H9 (cell line): ENCODE results near the gene TPM2. TPM values are rescaled to one million over a fixed set of nuclear protein-coding genes. Genes with fewer than 3 reads are reported as not detected.

ENCODE experiments used
- DNase-seq: peaks from one replicate; pipeline ENCODE4 v3.0.0-alpha.2; 2017
- H2AFZ ChIP-seq: one replicate; pipeline ENCODE4 v1.6.1; 2013; ENCODE audit warnings: mild to moderate bottlenecking, low read length, control low read depth, moderate library complexity
- H2AK5ac ChIP-seq: 2 replicates; pipeline ENCODE4 v1.6.1; 2013; ENCODE audit warnings: low read length, control low read depth, mixed read lengths; ENCODE audit not compliant: insufficient read length
- H2BK120ac ChIP-seq: one replicate; pipeline ENCODE4 v1.6.1; 2013; ENCODE audit warnings: low read depth, mild to moderate bottlenecking, low read length, control low read depth, inconsistent platforms; ENCODE audit not compliant: poor library complexity, severe bottlenecking
- H2BK12ac ChIP-seq: 2 replicates; pipeline ENCODE4 v1.6.1; 2013; ENCODE audit warnings: low read length, control low read depth, mixed read lengths, low read depth; ENCODE audit not compliant: insufficient read length
- H2BK15ac ChIP-seq: 2 replicates; pipeline ENCODE4 v1.6.1; 2013; ENCODE audit warnings: low read depth, low read length, control low read depth
- H2BK20ac ChIP-seq: one replicate; pipeline ENCODE4 v1.6.1; 2013; ENCODE audit warnings: low read depth, mild to moderate bottlenecking, low read length, control low read depth, inconsistent platforms; ENCODE audit not compliant: poor library complexity, severe bottlenecking
- H2BK5ac ChIP-seq: 2 replicates; pipeline ENCODE4 v1.6.1; 2013; ENCODE audit warnings: low read length, control low read depth, mixed read lengths; ENCODE audit not compliant: insufficient read length
- H3K14ac ChIP-seq: 2 replicates; pipeline ENCODE4 v1.6.1; 2013; ENCODE audit warnings: low read length, control low read depth; ENCODE audit not compliant: insufficient read depth
- H3K18ac ChIP-seq: 2 replicates; pipeline ENCODE4 v1.6.1; 2013; ENCODE audit warnings: low read depth, mild to moderate bottlenecking, mixed read lengths, low read length, control low read depth; ENCODE audit not compliant: insufficient read length
- H3K23ac ChIP-seq: 2 replicates; pipeline ENCODE4 v1.6.1; 2013; ENCODE audit warnings: low read length, control low read depth, mixed read lengths, low read depth; ENCODE audit not compliant: insufficient read length
- H3K23me2 ChIP-seq: 2 replicates; pipeline ENCODE4 v1.6.1; 2013; ENCODE audit warnings: low read depth, mild to moderate bottlenecking, mixed read lengths, low read length, control low read depth; ENCODE audit not compliant: insufficient read length, poor library complexity, severe bottlenecking
- H3K27ac ChIP-seq: 2 replicates; pipeline ENCODE4 v1.5.1; 2013; ENCODE audit warnings: low read length, control low read depth, mixed read lengths, low read depth; ENCODE audit not compliant: insufficient read length
- H3K27me3 ChIP-seq: 2 replicates; pipeline ENCODE4 v1.6.1; 2013; ENCODE audit warnings: low read length, control low read depth, inconsistent platforms; ENCODE audit not compliant: insufficient read depth
- H3K4ac ChIP-seq: 2 replicates; pipeline ENCODE4 v1.6.1; 2013; ENCODE audit warnings: low read depth, mild to moderate bottlenecking, control low read depth, inconsistent platforms, low read length, moderate library complexity
- H3K4me1 ChIP-seq: 2 replicates; pipeline ENCODE4 v1.6.1; 2013; ENCODE audit warnings: low read length, control low read depth, inconsistent platforms; ENCODE audit not compliant: insufficient read depth
- H3K4me2 ChIP-seq: 2 replicates; pipeline ENCODE4 v1.6.1; 2013; ENCODE audit warnings: low read length, control low read depth, mixed read lengths; ENCODE audit not compliant: insufficient read length, insufficient read depth
- H3K56ac ChIP-seq: 2 replicates; pipeline ENCODE4 v1.6.1; 2013; ENCODE audit warnings: low read depth, mild to moderate bottlenecking, mixed read lengths, low read length, control low read depth; ENCODE audit not compliant: insufficient read length
- H3K79me1 ChIP-seq: 2 replicates; pipeline ENCODE4 v1.6.1; 2013; ENCODE audit warnings: low read depth, mild to moderate bottlenecking, moderate library complexity, low read length, control low read depth, inconsistent platforms; ENCODE audit not compliant: insufficient read depth, poor library complexity, severe bottlenecking
- H3K79me2 ChIP-seq: 2 replicates; pipeline ENCODE4 v1.6.1; 2013; ENCODE audit warnings: low read length, control low read depth, inconsistent platforms; ENCODE audit not compliant: insufficient read depth
- H3K9ac ChIP-seq: 2 replicates; pipeline ENCODE4 v1.6.1; 2013; ENCODE audit warnings: low read length, control low read depth, mixed read lengths; ENCODE audit not compliant: insufficient read length; ENCODE audit errors: extremely low read depth
- H3K9me3 ChIP-seq: one replicate; pipeline ENCODE4 v1.6.1; 2013; ENCODE audit warnings: low read depth, low read length, inconsistent platforms; ENCODE audit not compliant: control insufficient read depth
- H3T11ph ChIP-seq: one replicate; pipeline ENCODE4 v1.6.1; 2013; ENCODE audit warnings: mild to moderate bottlenecking, low read length, control low read depth, inconsistent platforms
- H4K20me1 ChIP-seq: one replicate; pipeline ENCODE4 v1.6.1; 2013; ENCODE audit not compliant: control insufficient read depth, insufficient read length, insufficient read depth
- H4K5ac ChIP-seq: 2 replicates; pipeline ENCODE4 v1.6.1; 2013; ENCODE audit warnings: low read depth, mild to moderate bottlenecking, mixed read lengths, low read length, control low read depth; ENCODE audit not compliant: insufficient read length
- H4K8ac ChIP-seq: replicated peaks from 2 replicates; pipeline ENCODE4 v1.6.1; 2013; ENCODE audit warnings: low read length, control low read depth, mixed read lengths, low read depth; ENCODE audit not compliant: insufficient read length
- H4K91ac ChIP-seq: 2 replicates; pipeline ENCODE4 v1.6.1; 2013; ENCODE audit warnings: low read depth, mild to moderate bottlenecking, moderate library complexity, mixed read lengths, low read length, control low read depth; ENCODE audit not compliant: insufficient read length
- H3K27ac Mint-ChIP-seq, 3 experiments: 2 replicates in 2 of 3; 3 replicates in 1 of 3; pipeline ENCODE4 v1.8.0; 2020 to 2021; ENCODE audit warnings: mixed read lengths in 3 of 3, mild to moderate bottlenecking in 1 of 3, moderate library complexity in 1 of 3
- H3K27me3 Mint-ChIP-seq: 2 replicates; pipeline ENCODE4 v1.8.0; 2021; ENCODE audit warnings: low read depth, mild to moderate bottlenecking, moderate library complexity, mixed read lengths
- H3K36me3 Mint-ChIP-seq, 3 experiments: 2 replicates in 2 of 3; 3 replicates in 1 of 3; pipeline ENCODE4 v1.8.0; 2020 to 2021; ENCODE audit warnings: low read depth in 3 of 3, mixed read lengths in 3 of 3; ENCODE audit not compliant: insufficient read depth in 1 of 3
- H3K4me1 Mint-ChIP-seq, 2 experiments: 2 replicates each; pipeline ENCODE4 v1.8.0; 2020; ENCODE audit warnings: mixed read lengths in 2 of 2
- H3K4me3 Mint-ChIP-seq, 2 experiments: 2 replicates in 1 of 2; 3 replicates in 1 of 2; pipeline ENCODE4 v1.8.0; 2020 to 2021; ENCODE audit warnings: mild to moderate bottlenecking in 2 of 2, mixed read lengths in 2 of 2, moderate library complexity in 1 of 2
- H3K9me3 Mint-ChIP-seq, 2 experiments: 2 replicates in 1 of 2; 3 replicates in 1 of 2; pipeline ENCODE4 v1.8.0; 2020; ENCODE audit warnings: mild to moderate bottlenecking in 2 of 2, mixed read lengths in 2 of 2, moderate library complexity in 1 of 2
- CTCF ChIP-seq: fragments of 200-600 bp; sonication (generic); conservative IDR thresholded peaks from 3 replicates; pipeline ENCODE4 v1.8.0; 2021; ENCODE audit warnings: antibody characterized with exemption, mild to moderate bottlenecking
- WGBS: extraction: QIAGEN DNeasy Blood & Tissue Kit; methylation state at CpG from one replicate; pipeline ENCODE4 v1.1.7; 2013; ENCODE audit warnings: missing lambda C conversion rate, low lambda C conversion rate, mixed read lengths; ENCODE audit not compliant: insufficient read length; ENCODE audit errors: extremely low coverage; 5-methylcytosine and 5-hydroxymethylcytosine counted together
- total RNA-seq: library from RNA; stranded (reverse); gene quantifications from 2 replicates; pipeline ENCODE4 v1.2.1, GENCODE V29; 2021

The TPM2 gene
- total RNA-seq, 1 experiment from 2014 or later, result 225 TPM

DNA sequence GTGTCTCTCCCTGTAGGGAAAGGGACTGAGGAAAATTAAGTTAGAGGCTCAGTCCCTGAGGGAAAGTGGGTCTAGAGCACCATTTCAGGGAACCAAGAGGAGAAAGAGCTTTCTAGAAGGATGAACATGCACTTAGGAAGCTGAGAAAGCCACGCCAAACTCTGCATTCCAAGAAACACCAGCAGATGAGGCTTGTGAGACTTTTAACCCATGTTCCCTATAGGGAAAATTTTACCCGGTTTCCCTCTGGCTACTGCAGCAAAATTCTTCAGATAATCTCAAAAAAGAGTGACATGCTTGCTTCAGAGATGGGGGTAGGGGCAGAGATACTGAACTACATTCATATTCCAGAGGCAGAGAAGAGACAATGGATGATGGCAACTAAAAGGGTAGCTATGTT, 33.7 kb upstream of the TPM2 start:
- Histone ChIP-seq H3K79me2 (no peaks in the 10 kb centered on the region; the same call in none of the 2 replicates), H2AFZ (no peak overlapping the region), H4K91ac (no peak overlapping the region), H3K27ac (no peak overlapping the region), H4K8ac (no peak overlapping the region), H4K5ac (no peak overlapping the region), H3K79me1 (no peaks in the 10 kb centered on the region), H2AK5ac (no peak overlapping the region), H3K4me1 (peaks cover 11% of the 10 kb centered on the region; the same call in 1 of the 2 replicates), H3K23ac (no peak overlapping the region), H3K27me3 (no peaks in the 10 kb centered on the region), H4K20me1 (no peaks in the 10 kb centered on the region), H3K4ac (no peak overlapping the region), H3K9me3 (no peaks in the 10 kb centered on the region), H2BK120ac (no peak overlapping the region), H3T11ph (no peak overlapping the region), H3K4me2 (no peak overlapping the region), H3K14ac (no peak overlapping the region), H2BK5ac (no peak overlapping the region), H2BK15ac (no peak overlapping the region), H3K56ac (no peak overlapping the region), H3K23me2 (no peaks in the 10 kb centered on the region), H2BK12ac (no peak overlapping the region), H3K18ac (no peak overlapping the region), H2BK20ac (no peak overlapping the region), H3K9ac (no peak overlapping the region)
- H3K4me1 Mint-ChIP-seq, result no peaks in the 10 kb centered on the region; a peak in 2 of 4 replicates
- H3K27ac Mint-ChIP-seq, result no peak overlapping the region
- H3K36me3 Mint-ChIP-seq, result peaks cover 31 to 72% (median 57%) of the 10 kb centered on the region in 3 experiments; a peak in 6 of 7 replicates
- H3K27me3 Mint-ChIP-seq, result no peaks in the 10 kb centered on the region
- no peak for TF ChIP-seq CTCF
- no CpG with 5 or more reads among the region's 2 CpGs for WGBS
- no peak overlapping the region for H3K4me3 Mint-ChIP-seq
- no peaks in the 10 kb centered on the region for H3K9me3 Mint-ChIP-seq
- DNase-seq, result no peak
